ENCODE measurements around the gene EIF4E3.

Gene EIF4E3

DNA sequence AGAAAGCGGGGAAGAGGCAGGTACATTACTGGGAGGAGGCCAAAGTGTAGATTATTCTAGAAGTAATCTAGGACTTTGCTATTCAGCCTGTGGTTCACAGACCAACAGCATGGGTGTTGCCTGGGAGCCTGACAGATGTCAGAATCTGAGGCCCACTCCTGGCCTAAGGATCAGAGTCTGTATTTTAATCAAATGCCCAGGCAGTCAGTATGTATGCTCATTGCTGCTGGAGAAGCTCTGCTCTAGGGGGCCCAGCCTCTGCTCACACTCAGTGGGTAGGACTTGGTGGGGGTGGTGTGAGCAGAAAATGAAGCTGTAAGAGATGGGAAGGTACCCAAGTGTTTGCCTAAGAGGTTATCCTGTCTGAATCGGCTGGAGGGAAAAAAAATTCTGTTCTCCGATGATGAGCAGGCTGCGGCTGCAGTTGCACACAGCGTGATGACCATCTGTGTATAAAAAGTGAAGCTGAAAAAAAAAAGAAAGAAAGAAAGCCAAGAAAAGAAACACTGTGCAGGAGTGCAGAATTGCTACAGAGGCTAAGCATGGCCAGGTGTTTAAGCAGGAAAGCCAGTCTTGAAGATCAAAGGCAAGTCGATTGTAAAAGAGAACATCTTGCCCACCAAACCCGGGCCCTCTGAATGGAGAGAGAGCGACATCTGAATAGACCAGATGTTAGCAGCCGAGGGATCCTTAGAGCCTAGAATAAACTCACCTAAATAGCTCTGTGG, 65.2 kb downstream of the EIF4E3 start:
- TF ChIP-seq, protein P1, sequence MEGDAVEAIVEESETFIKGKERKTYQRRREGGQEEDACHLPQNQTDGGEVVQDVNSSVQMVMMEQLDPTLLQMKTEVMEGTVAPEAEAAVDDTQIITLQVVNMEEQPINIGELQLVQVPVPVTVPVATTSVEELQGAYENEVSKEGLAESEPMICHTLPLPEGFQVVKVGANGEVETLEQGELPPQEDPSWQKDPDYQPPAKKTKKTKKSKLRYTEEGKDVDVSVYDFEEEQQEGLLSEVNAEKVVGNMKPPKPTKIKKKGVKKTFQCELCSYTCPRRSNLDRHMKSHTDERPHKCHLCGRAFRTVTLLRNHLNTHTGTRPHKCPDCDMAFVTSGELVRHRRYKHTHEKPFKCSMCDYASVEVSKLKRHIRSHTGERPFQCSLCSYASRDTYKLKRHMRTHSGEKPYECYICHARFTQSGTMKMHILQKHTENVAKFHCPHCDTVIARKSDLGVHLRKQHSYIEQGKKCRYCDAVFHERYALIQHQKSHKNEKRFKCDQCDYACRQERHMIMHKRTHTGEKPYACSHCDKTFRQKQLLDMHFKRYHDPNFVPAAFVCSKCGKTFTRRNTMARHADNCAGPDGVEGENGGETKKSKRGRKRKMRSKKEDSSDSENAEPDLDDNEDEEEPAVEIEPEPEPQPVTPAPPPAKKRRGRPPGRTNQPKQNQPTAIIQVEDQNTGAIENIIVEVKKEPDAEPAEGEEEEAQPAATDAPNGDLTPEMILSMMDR (conservative IDR thresholded peaks at IDR 0.05; ENCODE audit: control insufficient read depth, insufficient read depth, low read depth, low read length): no peak
- peak; percentile 51 for DNase-seq (ENCODE audit: low read depth)
- no peak overlapping the region for H3K4me3 ChIP-seq (ENCODE audit: control insufficient read depth, low read depth, low read length)

DNA sequence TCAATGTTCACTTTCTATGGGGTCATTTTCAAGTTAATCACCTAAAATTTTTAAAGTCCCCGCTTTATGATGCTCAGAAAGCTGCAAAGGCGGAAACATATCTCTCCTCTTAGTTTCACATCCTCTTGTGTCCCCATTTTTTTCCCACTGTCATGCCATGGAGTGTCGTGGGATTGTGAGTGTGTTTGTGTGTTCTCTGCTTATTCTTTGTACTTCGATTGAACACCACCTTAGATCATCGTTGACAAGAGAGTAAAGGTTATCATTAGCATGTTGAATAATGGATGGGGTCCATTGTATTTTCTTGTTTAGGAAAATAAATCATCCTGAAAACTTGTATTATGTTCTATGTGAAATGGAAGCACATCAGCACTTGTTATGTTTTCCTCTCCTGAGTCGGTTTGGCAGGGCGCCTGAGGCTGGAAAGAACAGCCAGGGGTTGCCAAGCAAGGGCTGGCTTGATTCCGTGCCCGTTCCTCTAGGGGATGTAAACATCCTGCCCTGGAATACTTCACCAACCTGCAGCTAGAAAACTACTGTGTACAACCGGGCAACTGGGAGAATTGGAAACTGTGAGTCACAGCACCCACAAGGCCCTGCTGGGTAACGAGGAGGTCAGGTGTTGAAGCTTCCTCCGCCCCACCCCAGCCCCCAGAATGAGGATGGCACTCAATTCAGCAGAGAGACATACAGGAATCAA, 67.2 kb downstream of the EIF4E3 start:
- DNase-seq (ENCODE audit: low read depth): no peak
- H3K4me3 ChIP-seq (ENCODE audit: control insufficient read depth, low read depth, low read length): no peak overlapping the region
- TF ChIP-seq, protein P1 (conservative IDR thresholded peaks at IDR 0.05; ENCODE audit: control insufficient read depth, insufficient read depth, low read depth, low read length): no peak

DNA sequence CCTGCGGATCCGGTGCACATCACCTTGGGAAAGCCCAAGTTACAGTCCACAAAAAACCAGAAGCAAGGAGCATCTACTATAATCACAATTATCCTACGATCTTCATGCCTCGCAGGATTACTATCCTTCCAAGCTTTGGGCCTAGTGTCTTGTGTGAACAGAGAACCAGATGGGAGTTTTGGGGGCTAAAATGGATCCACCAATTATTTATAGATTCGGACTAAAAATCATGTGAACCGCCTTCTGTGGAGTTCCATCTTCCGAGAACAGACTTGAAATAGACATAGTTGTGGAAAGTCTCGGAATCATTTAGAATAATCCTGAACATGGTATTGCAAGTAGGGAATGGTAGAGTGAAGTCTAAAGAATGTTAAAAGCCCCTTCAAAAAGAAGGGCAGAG, 70.1 kb downstream of the EIF4E3 start:
- TF ChIP-seq, protein P1 (conservative IDR thresholded peaks at IDR 0.05; ENCODE audit: control insufficient read depth, insufficient read depth, low read depth, low read length): no peak
- H3K4me3 ChIP-seq (ENCODE audit: control insufficient read depth, low read depth, low read length): no peak overlapping the region
- DNase-seq (ENCODE audit: low read depth): no peak

DNA sequence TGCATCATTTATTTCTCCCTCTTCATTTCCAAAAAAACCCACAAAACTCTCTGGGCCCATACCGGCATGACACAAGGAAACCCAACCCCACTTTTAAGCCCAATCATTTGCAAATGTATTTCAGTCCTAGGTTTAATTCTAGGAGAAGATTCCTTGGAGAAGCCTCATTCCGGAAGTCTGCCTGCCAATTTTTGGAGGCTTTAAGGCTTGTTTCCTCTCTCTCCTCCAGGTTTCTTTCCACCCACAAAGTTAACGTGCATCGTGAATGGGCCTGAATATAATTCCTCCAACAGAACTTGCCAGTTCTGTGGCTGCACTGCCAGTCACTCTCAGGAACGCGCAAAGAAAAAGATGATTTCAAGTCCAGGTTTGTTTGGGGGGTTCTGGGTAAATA, 71.8 kb downstream of the EIF4E3 start:
- DNase-seq (ENCODE audit: low read depth): no peak
- H3K4me3 ChIP-seq (ENCODE audit: control insufficient read depth, low read depth, low read length): no peak overlapping the region
- TF ChIP-seq, protein P1 (conservative IDR thresholded peaks at IDR 0.05; ENCODE audit: control insufficient read depth, insufficient read depth, low read depth, low read length): no peak

DNA sequence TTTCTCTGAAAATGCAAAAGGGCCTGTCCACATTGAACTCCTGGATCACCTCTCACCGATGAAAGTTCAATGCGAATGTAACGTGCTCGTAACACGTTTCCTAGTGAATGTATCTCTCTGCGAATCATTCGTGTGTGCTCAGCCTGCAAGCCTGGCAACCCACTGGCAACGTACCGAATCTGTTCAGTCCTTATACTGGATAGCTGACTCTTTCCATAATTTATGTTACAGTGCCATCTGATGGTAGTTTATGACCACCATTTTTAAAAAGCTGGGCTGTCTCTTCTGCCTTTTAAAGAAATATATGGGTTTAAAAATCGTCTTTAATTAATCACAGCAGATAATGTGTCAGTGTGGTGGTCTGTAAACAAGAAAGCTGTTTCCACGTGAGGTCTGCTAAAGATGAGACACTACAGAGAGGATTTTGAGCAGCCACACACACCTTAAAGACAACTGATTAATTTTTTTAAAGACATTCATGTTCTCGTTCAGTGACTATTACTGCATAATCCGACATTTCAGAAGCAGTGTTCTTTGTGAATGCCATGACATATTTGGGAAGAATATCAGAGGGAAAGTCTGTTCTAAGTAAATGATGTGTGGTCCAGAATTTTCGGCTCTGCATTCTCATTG, 72.3 kb downstream of the EIF4E3 start:
- peak; percentile 73 for DNase-seq (ENCODE audit: low read depth)
- TF ChIP-seq, protein P1 (conservative IDR thresholded peaks at IDR 0.05; ENCODE audit: control insufficient read depth, insufficient read depth, low read depth, low read length): peak; percentile 52
- no peak overlapping the region for H3K4me3 ChIP-seq (ENCODE audit: control insufficient read depth, low read depth, low read length)

DNA sequence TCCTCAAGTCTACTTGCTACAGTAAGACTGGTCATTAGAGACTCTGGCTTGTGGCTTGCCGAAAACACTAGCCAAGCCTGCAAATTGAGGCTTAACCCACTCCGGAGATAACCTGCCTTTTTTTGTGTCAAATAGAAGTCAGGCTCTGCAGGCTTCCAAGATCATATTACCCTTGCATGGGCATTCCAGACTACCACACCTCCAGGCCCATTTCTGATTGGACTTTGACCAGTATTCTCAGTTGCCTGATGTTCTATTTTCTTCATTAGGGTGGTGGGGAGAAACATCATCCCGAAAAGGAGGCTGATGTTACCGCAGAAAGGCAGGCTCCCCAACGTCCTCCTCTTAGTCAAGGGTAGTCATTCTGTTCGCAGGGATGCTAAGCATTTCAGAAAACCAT, 73.6 kb downstream of the EIF4E3 start:
- TF ChIP-seq, protein P1 (conservative IDR thresholded peaks at IDR 0.05; ENCODE audit: control insufficient read depth, insufficient read depth, low read depth, low read length): no peak
- DNase-seq (ENCODE audit: low read depth): no peak
- H3K4me3 ChIP-seq (ENCODE audit: control insufficient read depth, low read depth, low read length): no peak overlapping the region
